ENCODE measurements around the gene PGF. TPM values are rescaled to one million over a fixed set of nuclear protein-coding genes. Genes with fewer than 3 reads are reported as not detected.
A peak's percentile ranks its signal among the peaks of the same experiment; 100 is the strongest.

Gene PGF
- total RNA-seq, 4 donors from 2014 or later = 3.5 to 10.5 (median 7.9) TPM

GRCh38 chr14:74929242-74929641 is 26.2 kb downstream of the PGF start:
- Histone ChIP-seq H3K36me3 (no peaks in the 10 kb centered on the region), H3K27me3 (no peaks in the 10 kb centered on the region), H3K4me3 (no peak overlapping the region), H3K27ac (no peak overlapping the region), H3K4me1 (peaks cover 16% of the 10 kb centered on the region), H3K9me3 (no peaks in the 10 kb centered on the region)
- WGBS = 68% methylated on average over 6 of the region's 6 CpGs
- DNase-seq (ENCODE audit: low spot score in 2 of 2) = peak in 1 of 2 donors; percentile 9
- TF ChIP-seq CTCF (IDR thresholded peaks at IDR 0.05) = no peak
- no peak for TF ChIP-seq POLR2AphosphoS5 (IDR thresholded peaks at IDR 0.05)
- TF ChIP-seq POLR2A (IDR thresholded peaks at IDR 0.05) = no peak
- no peak for TF ChIP-seq EP300 (IDR thresholded peaks at IDR 0.05)

GRCh38 chr14:74927225-74927624 is 28.2 kb downstream of the PGF start:
- Histone ChIP-seq H3K27ac (no peak overlapping the region), H3K4me1 (peaks cover 9% of the 10 kb centered on the region), H3K27me3 (no peaks in the 10 kb centered on the region), H3K9me3 (no peaks in the 10 kb centered on the region), H3K4me3 (no peak overlapping the region), H3K36me3 (no peaks in the 10 kb centered on the region)
- TF ChIP-seq POLR2A (IDR thresholded peaks at IDR 0.05) = no peak
- no peak for DNase-seq (ENCODE audit: low spot score in 2 of 2)
- 88% methylated on average over 6 of the region's 6 CpGs for WGBS

- 89% methylated on average over 11 of the region's 11 CpGs for WGBS
- Histone ChIP-seq H3K9me3 (no peaks in the 10 kb centered on the region), H3K36me3 (no peaks in the 10 kb centered on the region), H3K4me3 (no peak overlapping the region), H3K27ac (no peak overlapping the region), H3K4me1 (peaks cover 15% of the 10 kb centered on the region), H3K27me3 (no peaks in the 10 kb centered on the region)
- peak in 1 of 2 donors; percentile 50 for DNase-seq (ENCODE audit: low spot score in 2 of 2)
- TF ChIP-seq POLR2AphosphoS5 (IDR thresholded peaks at IDR 0.05) = no peak
These were observed 31.3 kb downstream of the PGF start for GRCh38 chr14:74924061-74924460.

GRCh38 chr14:74922752-74923401 is 32.5 kb downstream of the PGF start, which contains the start of gene RPS6KL1:
Gene RPS6KL1 (minus strand): TSS chr14:74923260. CDS start chr14:74921541, 1,719 bp downstream.
- Histone ChIP-seq H3K4me1 (peaks cover 27% of the 10 kb centered on the region), H3K27ac (no peak within 1 kb of the TSS), H3K9me3 (no peaks in the 10 kb centered on the region), H3K36me3 (no peaks in the 10 kb centered on the region), H3K27me3 (no peaks in the 10 kb centered on the region), H3K4me3 (peak within 1 kb of the TSS; percentile 59)
- WGBS = 14% methylated on average over 10 of the region's 51 CpGs
- peak; percentile 89 to 93 for DNase-seq (ENCODE audit: low spot score in 2 of 2)
- peak in 1 of 3 donors; percentile 21 for TF ChIP-seq POLR2AphosphoS5 (IDR thresholded peaks at IDR 0.05)
- no peak for TF ChIP-seq POLR2A (IDR thresholded peaks at IDR 0.05)

GRCh38 chr14:74921987-74922751 is 33.2 kb downstream of the PGF start:
- H3K27ac ChIP-seq = no peak overlapping the region
- H3K36me3 ChIP-seq = no peaks in the 10 kb centered on the region
- no peaks in the 10 kb centered on the region for H3K27me3 ChIP-seq
- peak overlapping the region; percentile 59 for H3K4me3 ChIP-seq
- peaks cover 34% of the 10 kb centered on the region for H3K4me1 ChIP-seq
- TF ChIP-seq POLR2A (IDR thresholded peaks at IDR 0.05) = no peak
- TF ChIP-seq POLR2AphosphoS5 (IDR thresholded peaks at IDR 0.05) = no peak
- TF ChIP-seq EP300 (IDR thresholded peaks at IDR 0.05) = no peak
- no peak for TF ChIP-seq CTCF (IDR thresholded peaks at IDR 0.05)
- DNase-seq (ENCODE audit: low spot score in 2 of 2) = peak in 1 of 2 donors; percentile 58
- WGBS = 84% methylated on average over 19 of the region's 19 CpGs
- H3K9me3 ChIP-seq = no peaks in the 10 kb centered on the region

GRCh38 chr14:74921053-74921620 is 34.3 kb downstream of the PGF start:
- Histone ChIP-seq H3K36me3 (no peaks in the 10 kb centered on the region), H3K4me3 (no peak overlapping the region), H3K9me3 (no peaks in the 10 kb centered on the region), H3K4me1 (peaks cover 44% of the 10 kb centered on the region), H3K27me3 (no peaks in the 10 kb centered on the region), H3K27ac (no peak overlapping the region)
- 88% methylated on average over 19 of the region's 19 CpGs for WGBS
- no peak for TF ChIP-seq EP300 (IDR thresholded peaks at IDR 0.05)
- no peak for TF ChIP-seq POLR2A (IDR thresholded peaks at IDR 0.05)
- no peak for TF ChIP-seq POLR2AphosphoS5 (IDR thresholded peaks at IDR 0.05)
- TF ChIP-seq CTCF (IDR thresholded peaks at IDR 0.05) = no peak
- DNase-seq (ENCODE audit: low spot score in 2 of 2) = peak in 1 of 2 donors; percentile 53
